ENCODE measurements around the gene HDAC5.

The HDAC5 gene

GRCh38 chr17:44029736-44030135 is 93.7 kb downstream of the HDAC5 start:
- DNase-seq (ENCODE audit: low read depth in 2 of 2): no peak

Data from stimulated activated CD8-positive, alpha-beta memory T cell treated with anti-CD3 and anti-CD28 coated beads, Interleukin-2, amount 100 ng/mL, for 48 hours (primary cell).